ENCODE data around the gene KRT1. TPM values are rescaled to one million over a fixed set of nuclear protein-coding genes. Genes with fewer than 3 reads are reported as not detected.

Gene KRT1
- polyA plus RNA-seq, 1 donor from 2014 or later = not detected

- Histone ChIP-seq H3K4me2 (ENCODE audit: low read length) (no peak overlapping the region), H3K27ac (ENCODE audit: low read length) (no peak overlapping the region), H3K79me2 (replicated peaks; ENCODE audit: insufficient read depth, low read length) (no peaks in the 10 kb centered on the region), H3K27me3 (ENCODE audit: insufficient read depth, low read depth, low read length) (no peaks in the 10 kb centered on the region), H3K9me2 (ENCODE audit: insufficient read depth, low read length) (no peaks in the 10 kb centered on the region), H3K9me3 (ENCODE audit: low read length) (no peaks in the 10 kb centered on the region), H4K20me1 (ENCODE audit: insufficient read depth) (no peaks in the 10 kb centered on the region), H3K9ac (ENCODE audit: low read length) (no peak overlapping the region), H3K4me3 (ENCODE audit: low read length) (no peak overlapping the region), H3K36me3 (ENCODE audit: insufficient read depth, low read length) (no peaks in the 10 kb centered on the region), H2AFZ (ENCODE audit: low read depth, low read length) (no peak overlapping the region), H3F3A (ENCODE audit: insufficient read depth, low read length, poor library complexity, severe bottlenecking) (no peaks in the 10 kb centered on the region)
- no peak for TF ChIP-seq EP300 (conservative IDR thresholded peaks at IDR 0.05; ENCODE audit: poor library complexity, severe bottlenecking)
- no peak for TF ChIP-seq TAF1 (IDR thresholded peaks at IDR 0.05; ENCODE audit: low read depth)
- TF ChIP-seq POLR2AphosphoS5 (IDR thresholded peaks at IDR 0.05) = no peak
- TF ChIP-seq RAD21 (conservative IDR thresholded peaks at IDR 0.05) = no peak
- TF ChIP-seq CTCF (IDR thresholded peaks at IDR 0.05; ENCODE audit: poor library complexity, severe bottlenecking) = no peak
- no peak for TF ChIP-seq MXI1 (conservative IDR thresholded peaks at IDR 0.05; ENCODE audit: poor library complexity, severe bottlenecking)
- no peak for TF ChIP-seq SMC3 (conservative IDR thresholded peaks at IDR 0.05; ENCODE audit: poor library complexity)
- no peak for TF ChIP-seq REST (IDR thresholded peaks at IDR 0.05; ENCODE audit: borderline replicate concordance)
- no peak for TF ChIP-seq EZH2 (IDR thresholded peaks at IDR 0.05; ENCODE audit: borderline replicate concordance, insufficient read depth, low read length, poor library complexity, severe bottlenecking)
These were observed 38.7 kb downstream of the KRT1 start for GRCh38 chr12:52641468-52641867.

GRCh38 chr12:52637299-52637698 lies 42.9 kb downstream of the KRT1 start:
- no peak overlapping the region for H3K4me3 ChIP-seq (ENCODE audit: low read length)
- no peaks in the 10 kb centered on the region for H4K20me1 ChIP-seq (ENCODE audit: insufficient read depth)
- H2AFZ ChIP-seq (ENCODE audit: low read depth, low read length) = no peak overlapping the region
- H3K36me3 ChIP-seq (ENCODE audit: insufficient read depth, low read length) = no peaks in the 10 kb centered on the region
- H3K4me2 ChIP-seq (ENCODE audit: low read length) = no peak overlapping the region
- H3F3A ChIP-seq (ENCODE audit: insufficient read depth, low read length, poor library complexity, severe bottlenecking) = no peaks in the 10 kb centered on the region
- no peaks in the 10 kb centered on the region for H3K79me2 ChIP-seq (replicated peaks; ENCODE audit: insufficient read depth, low read length)
- TF ChIP-seq EZH2 (IDR thresholded peaks at IDR 0.05; ENCODE audit: borderline replicate concordance, insufficient read depth, low read length, poor library complexity, severe bottlenecking) (no peak), CTCF (IDR thresholded peaks at IDR 0.05; ENCODE audit: poor library complexity, severe bottlenecking) (no peak), SMC3 (conservative IDR thresholded peaks at IDR 0.05; ENCODE audit: poor library complexity) (no peak), TAF1 (IDR thresholded peaks at IDR 0.05; ENCODE audit: low read depth) (no peak)
- H3K9me2 ChIP-seq (ENCODE audit: insufficient read depth, low read length) = no peaks in the 10 kb centered on the region
- no peak overlapping the region for H3K9ac ChIP-seq (ENCODE audit: low read length)
- H3K9me3 ChIP-seq (ENCODE audit: low read length) = no peaks in the 10 kb centered on the region
- no peaks in the 10 kb centered on the region for H3K27me3 ChIP-seq (ENCODE audit: insufficient read depth, low read depth, low read length)
- H3K27ac ChIP-seq (ENCODE audit: low read length) = no peak overlapping the region

All from neural cell (in vitro differentiated cells).